Measurements from ENCODE around the gene ADAM12.

GRCh38 chr10:126158133-126158892, 230.0 kb downstream of the ADAM12 start:
- TF ChIP-seq, protein P1, sequence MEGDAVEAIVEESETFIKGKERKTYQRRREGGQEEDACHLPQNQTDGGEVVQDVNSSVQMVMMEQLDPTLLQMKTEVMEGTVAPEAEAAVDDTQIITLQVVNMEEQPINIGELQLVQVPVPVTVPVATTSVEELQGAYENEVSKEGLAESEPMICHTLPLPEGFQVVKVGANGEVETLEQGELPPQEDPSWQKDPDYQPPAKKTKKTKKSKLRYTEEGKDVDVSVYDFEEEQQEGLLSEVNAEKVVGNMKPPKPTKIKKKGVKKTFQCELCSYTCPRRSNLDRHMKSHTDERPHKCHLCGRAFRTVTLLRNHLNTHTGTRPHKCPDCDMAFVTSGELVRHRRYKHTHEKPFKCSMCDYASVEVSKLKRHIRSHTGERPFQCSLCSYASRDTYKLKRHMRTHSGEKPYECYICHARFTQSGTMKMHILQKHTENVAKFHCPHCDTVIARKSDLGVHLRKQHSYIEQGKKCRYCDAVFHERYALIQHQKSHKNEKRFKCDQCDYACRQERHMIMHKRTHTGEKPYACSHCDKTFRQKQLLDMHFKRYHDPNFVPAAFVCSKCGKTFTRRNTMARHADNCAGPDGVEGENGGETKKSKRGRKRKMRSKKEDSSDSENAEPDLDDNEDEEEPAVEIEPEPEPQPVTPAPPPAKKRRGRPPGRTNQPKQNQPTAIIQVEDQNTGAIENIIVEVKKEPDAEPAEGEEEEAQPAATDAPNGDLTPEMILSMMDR (IDR thresholded peaks at IDR 0.05; ENCODE audit: low read depth, low read length), result no peak
- no peak for TF ChIP-seq EZH2phosphoT487 (IDR thresholded peaks at IDR 0.05; ENCODE audit: low read depth)

Measured in OCI-LY3 (cell line).